HT1080 (cell line): ENCODE results near the gene CFAP126. TPM values are rescaled to one million over a fixed set of nuclear protein-coding genes. Genes with fewer than 3 reads are reported as not detected.
"Not testable (repeated sequence)": the region's sequence is repeated elsewhere in the genome, so short reads cannot be mapped to it uniquely, and the experiment has no call there.

Source experiments
- DNase-seq: peaks from one replicate; pipeline ENCODE4 v3.0.0-alpha.2; 2015; ENCODE audit warnings: low read depth
- polyA plus RNA-seq, 2 experiments: library from polyadenylated mRNA; depleted of rRNA; stranded (reverse); fragments of >200 nt; gene quantifications; 2 replicates each; pipeline ENCODE4 v1.2.3, GENCODE V29; 2015
- total RNA-seq: library from RNA; depleted of rRNA; stranded (reverse); fragments of >200 nt; shearing (Covaris generic); gene quantifications from 2 replicates; pipeline ENCODE4 v1.2.3, GENCODE V29; 2014; rRNA removed

The CFAP126 gene, protein sequence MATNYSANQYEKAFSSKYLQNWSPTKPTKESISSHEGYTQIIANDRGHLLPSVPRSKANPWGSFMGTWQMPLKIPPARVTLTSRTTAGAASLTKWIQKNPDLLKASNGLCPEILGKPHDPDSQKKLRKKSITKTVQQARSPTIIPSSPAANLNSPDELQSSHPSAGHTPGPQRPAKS
- total RNA-seq: not detected in 2 replicates
- polyA plus RNA-seq (2015; cell fraction: cytosol; rRNA removed): not detected in 2 replicates
- polyA plus RNA-seq (2015; cell fraction: nucleus; rRNA removed): not detected in 2 replicates

DNA sequence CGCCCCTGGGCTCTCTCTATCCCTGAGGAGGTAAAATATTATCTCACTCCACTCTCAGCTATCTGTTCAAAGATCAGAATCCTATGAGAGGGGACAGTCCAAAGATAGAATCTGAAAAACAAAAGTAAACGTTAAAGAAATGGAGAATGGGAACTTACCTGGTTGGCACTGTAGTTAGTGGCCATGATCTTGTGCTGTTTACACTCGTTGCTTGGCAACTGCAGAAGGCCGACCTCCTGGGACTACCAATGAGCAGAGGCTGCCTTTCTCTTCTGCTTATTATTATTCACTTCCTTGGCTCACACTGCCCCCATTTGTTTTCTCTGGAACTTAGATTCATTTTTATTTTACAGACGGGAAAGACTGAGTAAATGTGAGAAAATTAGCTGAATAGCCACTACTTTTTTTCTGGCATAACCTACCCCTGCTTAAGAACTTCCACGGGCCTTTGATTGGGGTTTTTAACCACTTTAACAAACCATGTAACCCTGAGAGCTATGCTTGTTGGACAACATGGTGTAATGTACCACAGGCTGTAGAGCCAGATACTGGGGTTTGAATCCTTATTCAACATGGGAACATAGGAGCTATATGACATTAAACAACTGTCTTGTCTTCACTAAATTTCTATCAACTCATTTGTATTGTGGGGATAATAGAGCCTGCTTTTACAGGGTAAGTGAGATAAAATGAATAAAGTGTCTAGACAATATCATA is at the start of gene CFAP126:
TSS of gene CFAP126 (minus strand) at position 193 of the 717 bp plus-strand sequence. CDS start at position 185, 8 bp downstream.
- DNase-seq: peak; percentile 74

DNA sequence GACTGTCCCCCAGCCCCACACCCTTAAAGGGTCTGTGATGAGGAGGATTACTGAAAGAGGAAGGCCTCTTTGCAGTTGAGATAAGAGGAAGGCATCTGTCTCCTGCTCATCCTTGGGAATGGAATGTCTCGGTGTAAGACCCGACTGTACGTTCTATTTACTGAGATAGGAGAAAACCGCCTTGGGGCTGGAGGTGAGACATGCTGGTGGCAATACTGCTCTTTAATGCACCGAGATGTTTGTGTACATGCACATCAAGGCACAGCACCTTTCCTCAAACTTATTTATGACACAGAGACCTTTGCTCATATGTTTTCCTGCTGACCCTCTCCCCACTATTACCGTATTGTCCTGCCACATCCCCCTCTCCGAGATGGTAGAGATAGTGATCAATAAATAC is 45.4 kb upstream of the CFAP126 start:
- not testable (repeated sequence) for DNase-seq

DNA sequence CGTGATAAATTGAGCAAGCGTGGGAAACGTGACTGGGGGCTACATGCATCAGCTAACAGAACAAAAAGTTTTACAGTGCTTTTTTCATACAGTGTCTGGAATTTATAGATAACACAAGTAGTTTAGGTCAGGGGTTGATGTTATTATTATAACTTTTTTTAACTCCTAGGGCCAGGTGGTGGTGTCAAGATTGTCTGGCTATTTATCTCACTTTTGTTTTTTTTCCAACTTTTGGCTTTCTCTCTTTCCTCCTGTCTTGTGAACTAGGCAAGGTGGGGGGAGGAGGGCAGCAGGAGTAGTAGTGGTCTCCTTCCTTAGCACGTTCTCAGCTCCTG is 42.9 kb upstream of the CFAP126 start:
- not testable (repeated sequence) for DNase-seq

DNA sequence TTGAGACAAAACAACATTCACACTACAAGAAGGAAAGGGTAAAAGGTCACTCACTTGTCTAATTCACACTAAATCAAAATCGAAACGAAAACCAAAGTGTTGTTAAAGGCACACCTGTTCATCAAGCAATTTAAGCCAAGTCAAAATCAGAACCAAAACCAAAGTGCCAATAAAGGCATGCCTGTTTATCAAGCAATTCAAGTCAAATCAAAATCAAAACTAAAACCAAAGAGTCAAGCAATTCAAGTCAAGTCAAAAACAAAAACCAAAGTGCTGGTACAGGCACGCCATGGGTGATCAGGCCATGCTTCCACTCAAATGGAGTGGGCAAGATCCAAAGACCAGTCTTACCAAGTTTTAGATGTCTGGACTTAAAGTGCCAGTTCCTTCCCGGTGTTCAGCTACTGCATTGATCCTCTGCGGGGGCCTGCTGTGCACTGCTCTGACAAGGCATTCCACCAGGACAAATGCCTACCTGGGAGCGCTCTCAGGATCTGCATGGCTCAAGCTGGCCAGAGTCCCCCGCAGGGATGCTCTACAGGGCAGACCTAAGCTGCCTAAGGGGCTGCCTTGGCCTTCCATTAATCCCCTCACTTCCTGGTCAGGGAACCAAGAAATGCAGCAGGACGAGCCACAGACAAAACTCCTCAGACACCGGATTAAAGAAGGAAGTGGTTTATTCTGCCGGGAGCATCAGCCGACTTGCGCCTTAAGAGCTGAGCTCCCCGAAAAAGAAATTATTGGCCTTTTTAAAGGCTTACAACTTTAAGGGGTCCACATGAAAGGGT is 42.4 kb upstream of the CFAP126 start:
- DNase-seq: not testable (repeated sequence)

DNA sequence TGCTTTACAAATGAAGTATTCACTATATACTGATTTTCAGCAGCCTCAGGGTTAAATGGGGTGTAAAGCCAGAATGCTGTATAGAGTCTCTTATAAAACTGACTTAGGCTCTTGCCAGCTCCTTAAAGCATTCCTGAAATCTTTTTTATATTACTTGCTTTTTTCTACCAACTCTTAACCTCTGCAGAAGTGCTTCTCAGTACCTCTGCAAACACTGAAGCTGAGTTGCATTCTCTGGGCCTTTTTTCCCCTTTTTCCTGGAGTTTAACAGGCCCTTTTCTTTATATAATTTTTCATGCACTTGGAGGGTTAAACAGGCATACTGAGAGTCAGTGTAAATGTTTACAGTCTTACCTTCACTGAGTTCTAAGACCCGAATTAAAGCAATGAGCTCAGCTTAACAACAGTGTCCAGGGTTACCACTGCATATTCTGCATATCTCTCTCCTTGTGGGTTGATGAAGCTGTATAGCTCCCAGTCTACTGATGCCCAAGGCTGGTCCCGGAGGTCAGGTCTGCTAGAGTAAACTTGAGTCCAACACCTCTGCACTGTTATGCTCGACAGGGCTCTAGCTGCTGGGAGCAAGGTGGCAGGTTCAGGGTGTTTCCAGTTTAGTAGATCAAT is 40.9 kb upstream of the CFAP126 start:
- no peak for DNase-seq

DNA sequence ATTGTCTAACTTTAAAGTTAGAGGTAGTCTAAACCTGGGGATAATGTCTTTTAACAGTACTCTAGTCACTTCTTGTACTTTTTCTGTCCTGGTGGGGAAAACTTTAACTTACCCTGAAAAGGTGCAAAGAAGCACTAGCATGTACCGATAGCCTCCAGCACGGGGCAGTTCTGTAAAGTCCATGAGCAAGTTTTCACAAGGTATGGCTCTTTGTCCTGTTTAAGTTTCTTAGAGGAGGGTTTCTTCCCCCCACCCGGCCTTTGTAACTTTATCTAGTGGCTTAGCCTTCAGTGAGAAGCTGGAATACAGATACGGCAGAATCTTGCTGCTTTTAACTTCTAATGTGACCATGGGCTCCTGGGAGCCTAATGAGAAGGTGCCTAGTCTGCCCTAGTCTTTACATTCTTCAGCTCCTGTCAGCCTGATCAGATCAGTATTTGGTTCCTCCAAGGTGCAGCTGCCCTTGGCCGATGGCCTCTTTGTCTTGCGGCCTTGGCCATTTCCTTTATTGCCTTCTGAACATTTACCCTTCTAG is 39.8 kb upstream of the CFAP126 start:
- DNase-seq: no peak

DNA sequence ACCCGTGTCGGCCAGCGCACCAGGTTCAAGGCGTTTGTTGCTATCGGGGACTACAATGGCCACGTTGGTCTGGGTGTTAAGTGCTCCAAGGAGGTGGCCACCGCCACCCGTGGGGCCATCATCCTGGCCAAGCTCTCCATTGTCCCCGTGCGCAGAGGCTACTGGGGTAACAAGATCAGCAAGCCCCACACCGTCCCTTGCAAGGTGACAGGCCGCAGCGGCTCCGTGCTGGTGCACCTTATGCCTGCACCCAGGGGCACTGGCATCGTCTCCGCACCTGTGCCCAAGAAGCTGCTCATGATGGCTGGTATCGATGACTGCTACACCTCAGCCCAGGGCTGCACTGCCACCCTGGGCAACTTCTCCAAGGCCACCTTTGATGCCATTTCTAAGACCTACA is 38.9 kb upstream of the CFAP126 start:
- DNase-seq: not testable (repeated sequence)

DNA sequence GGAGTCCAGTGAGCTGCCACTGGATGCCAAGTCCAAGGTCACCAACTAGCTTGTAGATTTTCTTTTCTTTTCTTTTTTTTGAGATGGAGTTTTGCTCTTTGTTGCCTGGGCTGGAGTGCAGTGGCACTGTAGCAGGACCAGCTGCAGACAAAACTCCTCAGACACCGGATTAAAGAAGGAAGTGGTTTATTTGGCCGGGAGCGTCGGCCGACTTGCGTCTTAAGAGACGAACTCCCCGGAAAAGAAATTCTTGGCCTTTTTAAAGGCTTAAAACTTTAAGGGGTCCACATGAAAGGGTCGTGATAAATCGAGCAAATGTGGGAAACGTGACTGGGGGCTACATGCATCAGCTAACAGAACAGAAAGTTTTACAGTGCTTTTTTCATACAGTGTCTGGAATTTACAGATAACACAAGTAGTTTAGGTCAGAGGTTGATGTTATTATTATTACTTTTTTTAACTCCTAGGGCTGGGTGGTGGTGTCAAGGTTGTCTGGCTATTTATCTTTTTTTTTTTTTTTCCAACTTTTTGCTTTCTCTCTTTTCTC is 36.4 kb upstream of the CFAP126 start:
- no peak for DNase-seq

DNA sequence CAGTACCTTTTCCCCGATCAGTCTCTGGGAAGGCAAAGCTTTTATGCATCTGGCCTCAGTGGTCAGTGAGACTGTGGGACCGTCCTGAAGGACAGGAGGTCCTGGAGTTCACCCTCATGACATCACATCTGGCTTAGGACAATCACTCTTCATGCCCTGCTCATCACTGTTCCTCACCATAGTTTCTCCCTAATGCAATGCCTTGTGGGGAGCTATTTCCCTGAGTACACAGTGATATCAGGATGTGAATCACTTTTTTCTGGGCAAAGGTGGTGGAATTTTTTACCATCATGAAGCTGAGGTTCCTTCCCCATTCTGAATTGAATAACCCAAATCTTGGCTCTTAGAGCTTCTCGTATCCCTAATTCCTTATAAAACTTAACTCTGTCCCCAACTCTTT is 34.8 kb upstream of the CFAP126 start:
- peak; percentile 39 for DNase-seq

DNA sequence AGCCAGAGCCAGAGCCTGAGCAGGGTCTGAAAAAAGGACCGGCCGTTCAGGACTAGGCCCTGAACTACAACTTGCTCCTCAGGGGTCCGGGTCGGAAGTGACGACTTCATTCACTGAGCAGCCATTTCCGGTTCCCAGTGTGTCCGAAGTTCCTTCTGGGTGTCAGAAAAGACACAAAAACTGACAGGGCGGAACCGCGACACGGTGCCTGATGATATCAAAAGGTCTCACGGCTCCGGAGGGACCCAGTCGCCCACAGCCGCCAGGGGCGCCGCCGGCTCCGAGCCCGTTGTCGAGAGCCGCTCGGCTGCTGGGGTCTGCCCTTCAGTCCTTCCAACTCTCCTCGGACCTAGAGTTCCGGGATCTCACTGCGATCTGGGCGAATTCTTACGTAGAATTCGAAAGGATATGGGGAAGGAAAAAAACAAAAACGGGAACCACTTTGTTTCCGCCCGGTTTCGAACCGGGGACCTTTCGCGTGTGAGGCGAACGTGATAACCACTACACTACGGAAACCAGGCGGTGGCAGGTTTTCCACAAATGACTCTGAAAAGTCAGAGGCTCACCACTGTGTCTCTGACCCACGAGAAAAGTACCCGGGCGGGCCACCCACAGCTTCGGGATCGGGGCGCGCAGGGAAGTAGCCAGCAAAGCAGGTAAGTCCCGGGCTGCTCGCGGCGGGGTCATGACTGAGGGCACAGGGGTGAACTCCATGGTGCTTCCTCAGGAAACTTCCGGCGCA is 31.8 kb upstream of the CFAP126 start:
- peak; percentile 95 for DNase-seq

DNA sequence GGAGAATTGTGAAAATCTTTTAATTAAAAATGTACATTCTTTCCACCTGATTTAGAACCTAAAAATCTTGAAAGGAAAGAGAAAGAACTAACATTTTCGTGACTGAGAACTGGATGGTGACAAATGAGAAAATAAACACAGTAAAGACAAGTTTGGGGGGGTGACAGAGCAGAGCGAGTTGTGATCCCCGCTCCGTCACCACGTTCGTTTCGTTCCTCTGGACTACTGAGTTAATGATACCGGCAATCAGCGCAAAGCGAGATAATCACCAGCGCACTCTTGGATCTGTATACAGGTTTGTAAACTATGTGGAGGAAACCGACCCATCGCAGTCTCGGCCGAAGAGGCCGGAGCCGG is 31.2 kb upstream of the CFAP126 start:
- DNase-seq: no peak

DNA sequence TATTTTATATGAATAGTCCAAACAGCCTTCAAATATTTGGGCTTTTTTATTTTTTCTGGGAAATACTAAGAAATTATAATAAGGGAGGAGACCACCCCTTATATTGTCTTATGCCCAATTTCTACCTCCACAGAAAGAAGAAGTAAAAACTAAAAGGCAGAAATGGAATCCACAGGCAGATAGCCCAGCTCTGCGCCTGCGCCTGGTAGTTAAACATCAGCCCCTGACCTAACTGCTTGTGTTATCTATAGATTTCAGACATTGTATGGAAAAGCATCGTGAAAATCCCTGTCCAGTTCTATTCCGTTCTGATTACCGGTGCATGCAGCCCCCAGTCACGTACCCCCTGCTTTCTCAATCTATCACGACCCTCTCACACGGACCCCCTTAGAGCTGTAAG is 29.4 kb upstream of the CFAP126 start:
- DNase-seq: not testable (repeated sequence)

DNA sequence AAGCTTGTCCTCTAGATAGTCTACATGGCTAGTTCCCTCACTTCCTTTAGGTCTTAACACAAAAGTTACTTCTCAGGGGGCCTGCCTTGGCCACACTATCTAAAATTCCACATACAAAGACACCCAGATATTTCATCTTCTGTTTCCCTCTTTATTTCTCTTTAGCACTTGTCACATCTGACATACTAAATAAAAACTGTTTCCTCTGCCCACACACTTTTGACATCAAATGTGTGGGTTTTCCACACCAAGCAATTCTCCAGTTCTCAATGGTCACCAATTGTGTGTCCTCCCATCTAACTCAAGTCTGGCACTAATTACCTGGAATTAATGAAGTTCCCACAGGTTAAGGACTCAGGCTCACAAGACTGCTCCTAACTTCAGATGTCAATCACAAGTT is 25.5 kb upstream of the CFAP126 start:
- no peak for DNase-seq

DNA sequence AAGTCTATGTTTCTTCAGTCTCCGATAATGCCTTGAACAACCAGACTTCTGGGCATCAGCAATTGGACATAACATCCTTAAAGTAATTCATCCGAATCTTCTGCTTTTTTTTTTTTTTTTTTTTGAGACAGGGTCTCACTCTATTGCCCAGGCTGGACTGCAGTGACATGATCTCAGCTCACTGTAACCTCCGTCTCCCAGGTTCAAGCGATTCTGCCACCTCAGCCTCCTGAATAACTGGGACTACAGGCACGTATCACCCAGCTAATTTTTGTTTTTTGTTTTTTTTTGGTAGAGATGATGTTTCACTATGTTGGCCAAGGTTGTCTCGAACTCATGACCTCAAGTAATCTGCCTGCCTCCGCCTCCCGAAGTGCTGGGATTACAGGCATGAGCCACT is 23.9 kb upstream of the CFAP126 start:
- no peak for DNase-seq

DNA sequence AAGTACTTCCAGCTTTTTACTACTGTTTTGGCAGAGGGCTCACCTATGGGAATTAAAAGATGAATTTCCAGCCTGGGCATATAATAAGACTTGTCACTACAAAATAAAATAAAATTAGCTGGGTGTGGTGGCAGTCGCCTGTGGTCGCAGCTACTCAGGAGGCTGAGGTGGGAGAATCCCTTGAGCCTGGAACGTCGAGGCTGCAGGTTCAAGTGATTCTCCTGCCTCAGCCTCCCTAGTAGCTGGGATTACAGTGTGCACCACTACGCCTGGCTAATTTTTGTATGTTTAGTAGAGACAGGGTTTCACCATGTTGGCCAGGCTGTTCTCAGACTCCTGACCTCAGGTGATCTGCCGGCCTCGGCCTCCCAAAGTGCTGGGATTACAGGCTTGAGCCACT is 23.5 kb upstream of the CFAP126 start:
- DNase-seq: not testable (repeated sequence)

DNA sequence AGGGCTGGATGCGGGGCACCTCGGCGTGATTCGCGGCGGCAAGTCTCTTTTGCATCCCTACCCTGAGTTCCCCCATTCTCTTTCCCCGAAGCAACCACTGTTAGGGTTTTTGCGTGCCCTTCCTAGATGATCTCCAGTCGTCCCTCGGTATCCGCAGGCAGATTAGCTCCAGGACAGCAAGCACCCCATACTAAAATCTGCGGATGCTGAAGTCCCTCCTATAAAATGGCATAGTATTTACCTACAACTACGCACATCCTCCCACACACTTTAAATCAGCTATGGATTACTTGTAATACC is 22.8 kb upstream of the CFAP126 start:
- no peak for DNase-seq

DNA sequence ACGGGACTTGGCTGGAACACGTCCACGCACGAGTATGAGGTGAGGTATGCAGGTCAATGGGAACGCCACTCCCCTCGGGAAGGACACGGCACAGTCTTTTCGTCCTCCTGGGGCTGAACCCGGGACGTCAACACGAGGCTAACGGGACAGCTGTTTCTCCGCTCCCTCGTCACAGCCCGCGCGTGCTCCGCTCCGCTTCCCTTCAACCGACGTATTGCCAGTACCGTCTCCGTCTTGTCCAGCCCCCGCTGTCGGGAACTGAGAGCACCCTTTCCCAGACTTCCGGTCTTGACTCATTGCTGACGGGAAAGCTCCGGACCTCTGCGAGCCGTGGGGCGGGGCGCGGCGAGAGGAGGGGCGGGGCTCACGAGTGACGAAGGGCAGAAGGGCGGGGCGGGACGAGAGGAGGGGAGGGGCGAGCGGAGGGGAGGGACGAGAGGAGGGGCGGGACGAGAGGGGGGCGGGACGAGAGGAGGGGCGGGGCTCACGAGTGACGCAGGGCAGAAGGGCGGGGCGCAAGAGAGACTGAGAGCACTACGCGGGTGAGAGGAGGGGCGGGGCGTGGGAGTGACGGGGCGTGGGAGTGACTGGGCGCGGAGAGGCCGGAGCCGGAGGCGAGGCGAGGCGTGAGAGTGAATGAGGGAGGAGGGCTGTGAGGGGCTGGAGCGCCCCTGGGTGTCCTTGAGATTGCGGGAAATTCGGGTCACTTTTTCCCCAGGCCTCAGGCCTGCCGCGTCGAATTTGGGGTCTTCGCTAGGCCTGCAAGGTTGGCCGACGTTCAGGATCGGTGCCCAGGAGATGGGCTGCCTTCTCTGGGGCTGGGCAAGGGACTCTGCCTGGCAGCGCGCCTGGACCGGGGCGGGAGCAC is 22.2 kb upstream of the CFAP126 start:
- peak; percentile 87 for DNase-seq

DNA sequence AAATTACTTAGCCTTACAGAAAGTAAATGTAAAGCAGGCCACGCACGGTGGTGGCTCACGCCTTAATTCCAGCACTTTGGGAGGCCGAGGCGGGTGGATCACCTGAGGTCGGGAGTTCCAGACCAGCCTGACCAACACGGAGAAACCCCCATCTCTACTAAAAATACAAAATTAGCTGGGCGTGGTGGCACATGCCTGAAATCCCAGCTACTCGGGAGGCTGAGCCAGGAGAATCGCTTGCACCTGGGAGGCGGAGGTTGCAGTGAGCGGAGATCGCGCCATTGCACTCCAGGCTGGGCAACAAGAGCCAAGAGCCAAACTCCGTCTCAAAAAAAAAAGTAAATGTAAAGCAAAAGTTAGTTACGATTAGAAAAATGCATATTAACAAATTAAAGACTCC is 21.5 kb upstream of the CFAP126 start:
- DNase-seq: not testable (repeated sequence)

DNA sequence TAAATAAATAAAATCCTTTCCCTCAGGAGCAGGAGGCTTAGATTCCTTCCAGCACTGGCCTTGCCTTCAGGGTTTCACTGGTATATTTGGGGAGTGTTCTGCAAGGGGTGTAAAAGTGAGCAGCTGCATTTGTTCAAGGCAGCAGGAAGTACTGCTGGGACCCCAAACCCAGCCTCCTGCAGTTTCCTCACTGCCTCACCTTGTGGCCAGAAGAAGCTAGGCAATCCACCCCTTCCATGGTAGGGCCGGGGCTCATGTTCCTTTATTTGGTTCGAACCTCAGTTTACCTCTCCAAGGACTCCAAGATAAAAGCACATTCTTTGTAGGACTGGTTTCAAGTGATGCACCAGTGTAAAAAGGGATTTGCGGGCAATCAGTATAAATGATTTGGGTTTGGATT is 21.0 kb upstream of the CFAP126 start:
- DNase-seq: no peak
